H1 (cell line): Measurements from ENCODE around the gene PITPNC1. TPM values are rescaled to one million over a fixed set of nuclear protein-coding genes. Genes with fewer than 3 reads are reported as not detected.

Experiments used
- CTCF ChIA-PET: fragments of 300-600 bp; sonication (Branson Sonifier 250); formaldehyde crosslinking; loops from one replicate; lab custom pipeline; 2021; ENCODE audit not compliant: partially characterized antibody; lab: Charles Lee
- POLR2A ChIA-PET: fragments of 300-600 bp; sonication (Branson Sonifier 250); formaldehyde crosslinking; loops from one replicate; lab custom pipeline; 2021; ENCODE audit warnings: inconsistent platforms; ENCODE audit not compliant: partially characterized antibody; lab: Charles Lee
- DNase-seq, 2 experiments: peaks; one replicate each; pipeline versions ENCODE4 v3.0.0 to v3.0.0-alpha.2; 2010 to 2022; ENCODE audit warnings: low spot score in 2 of 2, low read depth in 1 of 2, mixed read lengths in 1 of 2
- FAIRE-seq: peaks from 2 replicates; lab custom pipeline; 2011; peaks lifted over from hg19 to GRCh38; lab: Jason Lieb, UNC
- H2AFZ ChIP-seq: 2 replicates; pipeline ENCODE4 v1.8.1; 2012; ENCODE audit warnings: low read length, inconsistent platforms
- H2AK5ac ChIP-seq: 2 replicates; pipeline ENCODE4 v1.6.1; 2013; ENCODE audit warnings: low read depth, low read length
- H2BK120ac ChIP-seq: replicated peaks from 2 replicates; pipeline ENCODE3; 2013; ENCODE audit warnings: low read depth, low read length, inconsistent platforms
- H2BK12ac ChIP-seq: 2 replicates; pipeline ENCODE4 v1.6.1; 2013; ENCODE audit warnings: low read depth, low read length
- H2BK15ac ChIP-seq: 2 replicates; pipeline ENCODE4 v1.6.1; 2013; ENCODE audit warnings: low read length
- H2BK20ac ChIP-seq: 2 replicates; pipeline ENCODE4 v1.6.1; 2013; ENCODE audit warnings: low read length
- H2BK5ac ChIP-seq: 2 replicates; pipeline ENCODE4 v1.6.1; 2013; ENCODE audit warnings: low read depth, low read length
- H3K14ac ChIP-seq: 2 replicates; pipeline ENCODE4 v1.6.1; 2013; ENCODE audit warnings: inconsistent platforms; ENCODE audit not compliant: insufficient read length
- H3K18ac ChIP-seq: 2 replicates; pipeline ENCODE4 v1.6.1; 2013; ENCODE audit warnings: low read length; ENCODE audit errors: extremely low read depth
- H3K23ac ChIP-seq: 2 replicates; pipeline ENCODE4 v1.6.1; 2013; ENCODE audit warnings: inconsistent platforms; ENCODE audit not compliant: insufficient read length
- H3K23me2 ChIP-seq: 2 replicates; pipeline ENCODE4 v1.6.1; 2013; ENCODE audit warnings: low read depth, low read length
- H3K27ac ChIP-seq: 2 replicates; pipeline ENCODE4 v1.6.1; 2011; ENCODE audit warnings: low read depth, low read length, inconsistent platforms
- H3K27me3 ChIP-seq, 4 experiments: replicated peaks in 1 of 4; 1 replicate in 1 of 4; 2 replicates in 3 of 4; pipeline versions ENCODE4 v1.6.1 to v1.8.1; 2011 to 2013; ENCODE audit warnings: low read length in 3 of 4, mild to moderate bottlenecking in 3 of 4, inconsistent platforms in 2 of 4, mixed read lengths in 2 of 4, moderate library complexity in 1 of 4; ENCODE audit not compliant: control insufficient read depth in 3 of 4, insufficient read depth in 3 of 4; ENCODE audit errors: extremely low read depth in 1 of 4
- H3K36me3 ChIP-seq, 4 experiments: 2 replicates each; pipeline versions ENCODE4 v1.6.1 to v1.8.1; 2011 to 2013; ENCODE audit warnings: mild to moderate bottlenecking in 4 of 4, low read length in 3 of 4, moderate library complexity in 2 of 4, control low read depth in 1 of 4, inconsistent platforms in 1 of 4; ENCODE audit not compliant: insufficient read depth in 4 of 4, control insufficient read depth in 2 of 4
- H3K4ac ChIP-seq: replicated peaks from 2 replicates; pipeline ENCODE3; 2013; ENCODE audit warnings: low read length, low read depth, mixed read lengths, inconsistent platforms; ENCODE audit not compliant: insufficient read length
- H3K4me1 ChIP-seq, 4 experiments: replicated peaks in 1 of 4; 1 replicate in 1 of 4; 2 replicates in 3 of 4; pipeline versions ENCODE4 v1.6.1 to v1.8.1; 2011 to 2013; ENCODE audit warnings: low read length in 3 of 4, inconsistent platforms in 2 of 4, mixed read lengths in 1 of 4; ENCODE audit not compliant: insufficient read depth in 4 of 4, control insufficient read depth in 3 of 4
- H3K4me2 ChIP-seq, 2 experiments: 2 replicates each; pipeline versions ENCODE4 v1.6.1 to v1.8.1; 2011 to 2013; ENCODE audit warnings: low read depth in 2 of 2, low read length in 2 of 2, control low read depth in 1 of 2, inconsistent platforms in 1 of 2, mild to moderate bottlenecking in 1 of 2; ENCODE audit not compliant: insufficient read depth in 1 of 2
- H3K4me3 ChIP-seq, 4 experiments: fragments of 200-600, 300-600 bp in 1 of 4; sonication (generic), shearing (Covaris generic), sonication (Bioruptor Twin) in 1 of 4; 2 replicates each; pipeline versions ENCODE4 v1.5.1 to v1.8.1; 2011 to 2016; ENCODE audit warnings: low read length in 4 of 4, low read depth in 3 of 4, control low read depth in 2 of 4, inconsistent platforms in 2 of 4, mild to moderate bottlenecking in 2 of 4, mixed read lengths in 1 of 4, moderate library complexity in 1 of 4; ENCODE audit not compliant: insufficient read depth in 2 of 4; ENCODE audit errors: extremely low read depth in 1 of 4
- H3K56ac ChIP-seq: replicated peaks from 2 replicates; pipeline ENCODE3; 2013; ENCODE audit warnings: low read depth, mild to moderate bottlenecking, mixed read lengths, low read length, inconsistent platforms; ENCODE audit not compliant: insufficient read length
- H3K79me1 ChIP-seq: 2 replicates; pipeline ENCODE4 v1.6.1; 2013; ENCODE audit warnings: low read depth, low read length, control low read depth
- H3K79me2 ChIP-seq, 2 experiments: 2 replicates each; pipeline versions ENCODE4 v1.6.1 to v1.8.1; 2012 to 2013; ENCODE audit warnings: low read length in 2 of 2, mild to moderate bottlenecking in 2 of 2, inconsistent platforms in 1 of 2; ENCODE audit not compliant: insufficient read depth in 2 of 2, control insufficient read depth in 1 of 2
- H3K9ac ChIP-seq, 4 experiments: replicated peaks in 1 of 4; 1 replicate in 1 of 4; 2 replicates in 3 of 4; pipeline versions ENCODE4 v1.6.1 to v1.8.1; 2011 to 2013; ENCODE audit warnings: low read depth in 3 of 4, low read length in 3 of 4, control low read depth in 2 of 4, mild to moderate bottlenecking in 2 of 4, moderate library complexity in 2 of 4, inconsistent platforms in 1 of 4; ENCODE audit errors: extremely low read depth in 1 of 4
- H3K9me3 ChIP-seq, 2 experiments: 2 replicates each; pipeline versions ENCODE4 v1.6.1 to v1.8.1; 2012 to 2013; ENCODE audit warnings: mild to moderate bottlenecking in 2 of 2, moderate library complexity in 2 of 2, control low read depth in 1 of 2, inconsistent platforms in 1 of 2, low read depth in 1 of 2, low read length in 1 of 2, mixed read lengths in 1 of 2; ENCODE audit not compliant: insufficient read depth in 2 of 2
- H4K20me1 ChIP-seq, 2 experiments: replicated peaks in 1 of 2; 2 replicates each; pipeline versions ENCODE3 to v1.8.1; 2011 to 2013; ENCODE audit warnings: inconsistent platforms in 2 of 2, low read length in 2 of 2, mild to moderate bottlenecking in 1 of 2; ENCODE audit not compliant: insufficient read depth in 2 of 2, control insufficient read depth in 1 of 2
- H4K5ac ChIP-seq: 2 replicates; pipeline ENCODE4 v1.6.1; 2013; ENCODE audit warnings: low read length, low read depth, mixed read lengths, inconsistent platforms; ENCODE audit not compliant: insufficient read length
- H4K8ac ChIP-seq: 2 replicates; pipeline ENCODE4 v1.8.0; 2013; ENCODE audit warnings: mild to moderate bottlenecking, moderate library complexity, low read length, inconsistent platforms; ENCODE audit not compliant: insufficient read depth; ENCODE audit errors: extremely low read depth
- H4K91ac ChIP-seq: replicated peaks from 2 replicates; pipeline ENCODE3; 2013; ENCODE audit warnings: low read length, mixed read lengths, inconsistent platforms; ENCODE audit not compliant: insufficient read length
- ASH2L ChIP-seq: fragments of 200-600, 300-600 bp; sonication (generic); IDR thresholded peaks from one replicate; pipeline ENCODE4 v1.7.1; 2017; ENCODE audit warnings: low read length
- BRCA1 ChIP-seq: IDR thresholded peaks from 2 replicates; pipeline ENCODE4 v1.6.1; 2012; ENCODE audit warnings: low read depth, low read length, improper control_type of control experiment
- CEBPB ChIP-seq: IDR thresholded peaks from 2 replicates; pipeline ENCODE4 v1.6.1; 2012; ENCODE audit warnings: low read depth, low read length
- CHD1 ChIP-seq: IDR thresholded peaks from 2 replicates; pipeline ENCODE4 v1.6.1; 2012; ENCODE audit warnings: low read depth, low read length, improper control_type of control experiment
- EGR1 ChIP-seq: IDR thresholded peaks from 2 replicates; pipeline ENCODE4 v1.6.1; 2011; ENCODE audit warnings: low read depth, low read length, borderline replicate concordance
- EP300 ChIP-seq, 2 experiments: IDR thresholded peaks; 1 replicate in 1 of 2; 2 replicates in 1 of 2; pipeline ENCODE4 v1.6.1; 2011 to 2012; ENCODE audit warnings: low read depth in 2 of 2, low read length in 2 of 2, mild to moderate bottlenecking in 2 of 2, borderline replicate concordance in 1 of 2, inconsistent platforms in 1 of 2, moderate library complexity in 1 of 2
- HDAC2 ChIP-seq, 2 experiments: fragments of 300-600 bp in 1 of 2; sonication (generic) in 1 of 2; IDR thresholded peaks; 2 replicates each; pipeline ENCODE4 v1.6.1; 2011 to 2012; ENCODE audit warnings: low read depth in 2 of 2, low read length in 2 of 2, mild to moderate bottlenecking in 2 of 2, moderate library complexity in 2 of 2, borderline replicate concordance in 1 of 2, inconsistent platforms in 1 of 2
- NRF1 ChIP-seq: IDR thresholded peaks from 2 replicates; pipeline ENCODE4 v1.6.1; 2011; ENCODE audit warnings: mild to moderate bottlenecking, low read depth, low read length, improper control_type of control experiment
- RBBP5 ChIP-seq: IDR thresholded peaks from 2 replicates; pipeline ENCODE4 v1.7.1; 2012; ENCODE audit warnings: low read depth, mild to moderate bottlenecking, inconsistent platforms, low read length, moderate library complexity, borderline replicate concordance
- RFX5 ChIP-seq: IDR thresholded peaks from 2 replicates; pipeline ENCODE4 v1.6.1; 2011; ENCODE audit warnings: low read depth, low read length, improper control_type of control experiment, borderline replicate concordance
- TAF7 ChIP-seq: optimal IDR thresholded peaks from 2 replicates; pipeline ENCODE3; 2011; ENCODE audit warnings: low read depth, mild to moderate bottlenecking, inconsistent platforms, low read length, moderate library complexity, borderline replicate concordance
- TBP ChIP-seq: IDR thresholded peaks from 2 replicates; pipeline ENCODE4 v1.6.1; 2011; ENCODE audit warnings: low read depth, low read length, improper control_type of control experiment
- TEAD4 ChIP-seq: IDR thresholded peaks from 2 replicates; pipeline ENCODE4 v1.6.1; 2012; ENCODE audit warnings: low read depth, low read length, inconsistent platforms, mixed read lengths
- WGBS, 2 experiments: shearing (Covaris generic) in 1 of 2; methylation state at CpG; one replicate each; pipeline versions ENCODE4 v1.1.6 to v1.1.7; 2013 to 2015; ENCODE audit warnings: low lambda C conversion rate in 2 of 2, mixed read lengths in 2 of 2, inconsistent platforms in 1 of 2, low coverage in 1 of 2, missing lambda C conversion rate in 1 of 2; ENCODE audit not compliant: insufficient replicate concordance in 2 of 2, insufficient coverage in 1 of 2, insufficient read length in 1 of 2; ENCODE audit errors: extremely low coverage in 1 of 2, missing lambda C conversion rate in 1 of 2; 5-methylcytosine and 5-hydroxymethylcytosine counted together
- polyA plus RNA-seq, 7 experiments: library from polyadenylated mRNA; depleted of rRNA in 3 of 7; stranded (reverse) in 5 of 7; unstranded in 2 of 7; fragments of >200 nt in 5 of 7; fragments of 200-250 nt in 2 of 7; gene quantifications; 1 replicate in 5 of 7; 2 replicates in 1 of 7; 4 replicates in 1 of 7; pipeline versions ENCODE4 v1.2.1 to v1.2.3, GENCODE V29; 2011 to 2013; ENCODE audit warnings: missing spikeins in 2 of 7, mixed read lengths in 2 of 7
- total RNA-seq: library from RNA; stranded (reverse); fragmentation: NEBNext Ultra II Directional; extraction: Animal tissue kit (Norgen Biotek cat#: 25700); gene quantifications from 2 replicates; pipeline ENCODE4 v1.2.1, GENCODE V29; 2021

The PITPNC1 gene
- total and polyA plus RNA-seq, 2 of the 8 experiments (the other 6 are each of a cell fraction or from before 2014, with no cell fraction given): 17.6 to 54.7 TPM

- DNase-seq: peak in 1 of 2 experiments; percentile 91
- Histone ChIP-seq H2AK5ac (no peak overlapping the region), H2BK12ac (no peak overlapping the region), H4K20me1 (no peaks in the 10 kb centered on the region), H3K4me2 (no peak overlapping the region; a peak in 1 of 4 replicates), H3K23ac (no peak overlapping the region), H2BK120ac (no peak overlapping the region), H3K27me3 (no peaks in the 10 kb centered on the region), H3K36me3 (no peaks in the 10 kb centered on the region), H3K79me1 (no peaks in the 10 kb centered on the region; the same call in none of the 2 replicates), H2BK5ac (no peak overlapping the region), H2BK20ac (no peak overlapping the region), H3K4ac (no peak overlapping the region), H3K23me2 (no peaks in the 10 kb centered on the region), H2BK15ac (no peak overlapping the region), H3K79me2 (peaks cover 7 to 90% of the 10 kb centered on the region in 2 experiments), H4K5ac (no peak overlapping the region), H3K4me3 (no peak overlapping the region), H3K18ac (no peak overlapping the region), H2AFZ (no peak overlapping the region), H3K9me3 (no peaks in the 10 kb centered on the region), H3K14ac (no peak overlapping the region), H4K91ac (no peak overlapping the region), H3K27ac (no peak overlapping the region), H4K8ac (no peak overlapping the region; the same call in 1 of the 2 replicates), H3K9ac (no peak overlapping the region), H3K56ac (no peak overlapping the region), H3K4me1 (no peaks in the 10 kb centered on the region; a peak in 3 of 7 replicates)
- WGBS, 2 experiments: 50% methylated on average over 16 of the region's 16 CpGs; no CpG with 5 or more reads in 1 of the 2 experiments
- FAIRE-seq: peak; percentile 42
- ChIA-PET POLR2A (no interaction called here), CTCF (interaction anchor here (0.7 to 7.1 kb wide), 32 partner anchors 8 to 289 kb away, joined by 3 to 63 read pairs (median 6); partner anchors contain the start of gene PITPNC1)
- TF ChIP-seq CHD1 (no peak), ASH2L (no peak), TEAD4 (no peak), NRF1 (no peak), EGR1 (no peak), EP300 (IDR thresholded peaks at IDR 0.05; ENCODE audit: borderline replicate concordance in 1 of 2, low read depth in 2 of 2, low read length in 2 of 2) (peak in 1 of 2 experiments; percentile 19; a peak in 1 of 3 replicates), BRCA1 (no peak), HDAC2 (IDR thresholded peaks at IDR 0.05; ENCODE audit: borderline replicate concordance in 1 of 2, low read depth in 2 of 2, low read length in 2 of 2) (no peak), TAF7 (no peak), RFX5 (no peak), CEBPB (no peak), RBBP5 (no peak), TBP (no peak)
Measured at GRCh38 chr17:67386965-67387551, 10.0 kb downstream of the PITPNC1 start.
